22Rv1 (cell line): ENCODE data around the gene SALL4.

Source experiments
- H3K27ac ChIP-seq: fragments of 450-650 bp; 2 replicates; pipeline ENCODE4 v1.5.1; 2017
- CTCF ChIP-seq: fragments of 450-650 bp; IDR thresholded peaks from 2 replicates; pipeline ENCODE4 v1.5.1; 2017; ENCODE audit warnings: mild to moderate bottlenecking
- ZFX ChIP-seq: fragments of 450-650 bp; IDR thresholded peaks from 2 replicates; pipeline ENCODE4 v1.6.1; 2017; ENCODE audit warnings: antibody characterized with exemption, borderline replicate concordance

Gene SALL4

GRCh38 chr20:51811514-51812128 lies 9.3 kb upstream of the SALL4 start:
- TF ChIP-seq ZFX, result no peak
- no peak for TF ChIP-seq CTCF
- H3K27ac ChIP-seq, result no peak overlapping the region

- TF ChIP-seq ZFX (no peak), CTCF (no peak)
Measured at GRCh38 chr20:51811042-51811355, 8.7 kb upstream of the SALL4 start.

GRCh38 chr20:51810155-51811041 lies 8.1 kb upstream of the SALL4 start:
- no peak for TF ChIP-seq ZFX
- no peak for TF ChIP-seq CTCF
- no peak overlapping the region for H3K27ac ChIP-seq

More at GRCh38 chr20:51811042-51811355, 8.7 kb upstream of the SALL4 start:
- no peak overlapping the region for H3K27ac ChIP-seq

GRCh38 chr20:51807720-51808250 lies 5.5 kb upstream of the SALL4 start:
- TF ChIP-seq ZFX (no peak), CTCF (no peak)
- no peak overlapping the region for H3K27ac ChIP-seq

GRCh38 chr20:51804754-51805153 lies 2.4 kb upstream of the SALL4 start:
- no peak for TF ChIP-seq ZFX
- no peak for TF ChIP-seq CTCF
- H3K27ac ChIP-seq, result no peak overlapping the region

- H3K27ac ChIP-seq, result no peak overlapping the region
- TF ChIP-seq CTCF (no peak), ZFX (no peak)
Measured at GRCh38 chr20:51803148-51803854, 980 bp upstream of the SALL4 start.

- TF ChIP-seq ZFX (no peak), CTCF (no peak)
- no peak overlapping the region for H3K27ac ChIP-seq
Measured at GRCh38 chr20:51801823-51802123, 548 bp downstream of the SALL4 start.
